HepG2 (cell line): Measurements from ENCODE around the gene RNF40. TPM values are rescaled to one million over a fixed set of nuclear protein-coding genes. Genes with fewer than 3 reads are reported as not detected.
A peak's percentile ranks its signal among the peaks of the same experiment; 100 is the strongest.

Experiments used
- ATAC-seq: fragments of 200-7000 bp; cut with Tn5 transposase; 3 replicates; pipeline ENCODE4 v1.9.1; 2020; ENCODE audit warnings: mild to moderate bottlenecking, moderate library complexity
- BruUV-seq: library from RNA; stranded (reverse); fragments of 400-500 nt; replicated peaks from 2 replicates; lab custom pipeline; 2021; lab: Mats Ljungman, UMichigan
- CTCF ChIA-PET: fragments of 300-600 bp; formaldehyde crosslinking; extraction: SDS; loops from one replicate; lab custom pipeline; 2021; ENCODE audit warnings: low total read pairs, inconsistent platforms, low intra/inter-chr PET ratio; lab: Yijun Ruan, JAX
- POLR2A ChIA-PET: fragments of 350-600 bp; sonication (Branson Sonifier 250); formaldehyde crosslinking; loops from one replicate; lab custom pipeline; 2020; ENCODE audit warnings: antibody characterized with exemption, inconsistent platforms; lab: Yijun Ruan, JAX
- DNase-seq: peaks from one replicate; pipeline ENCODE4 v3.0.0-alpha.2; 2015; ENCODE audit warnings: low spot score
- FAIRE-seq: peaks from 3 replicates; lab custom pipeline; 2011; peaks lifted over from hg19 to GRCh38; lab: Jason Lieb, UNC
- H2AFZ ChIP-seq: one replicate; pipeline ENCODE4 v1.6.1; 2011; ENCODE audit warnings: low read length, inconsistent platforms
- H3K27ac ChIP-seq: fragments of 300-600 bp; 3 replicates; pipeline ENCODE4 v1.8.0; 2011; ENCODE audit warnings: mixed run types, mild to moderate bottlenecking, mixed read lengths, low read length, inconsistent platforms; ENCODE audit not compliant: insufficient read depth; ENCODE audit errors: extremely low read length
- H3K27me3 ChIP-seq, 2 experiments: fragments of 200-600 bp in 1 of 2; 2 replicates in 1 of 2; 3 replicates in 1 of 2; pipeline versions ENCODE4 v1.6.0 to v1.8.0; 2011; ENCODE audit warnings: low read length in 2 of 2, mild to moderate bottlenecking in 2 of 2, moderate library complexity in 2 of 2, inconsistent platforms in 1 of 2; ENCODE audit not compliant: insufficient read depth in 2 of 2, control insufficient read depth in 1 of 2
- H3K36me3 ChIP-seq, 2 experiments: fragments of 200-600 bp in 1 of 2; replicated peaks in 1 of 2; 2 replicates in 1 of 2; 3 replicates in 1 of 2; pipeline versions ENCODE4 v1.5.1 to v1.8.0; 2011; ENCODE audit warnings: low read length in 2 of 2, inconsistent platforms in 1 of 2; ENCODE audit not compliant: insufficient read depth in 2 of 2, control insufficient read depth in 1 of 2
- H3K4me1 ChIP-seq: 2 replicates; pipeline ENCODE4 v1.5.1; 2012; ENCODE audit warnings: low read length, inconsistent platforms; ENCODE audit not compliant: insufficient read depth
- H3K4me2 ChIP-seq: 2 replicates; pipeline ENCODE4 v1.6.0; 2011; ENCODE audit warnings: low read depth, low read length, inconsistent platforms
- H3K4me3 ChIP-seq, 3 experiments: fragments of 200-600 bp in 1 of 3; sonication (generic), shearing (Covaris generic) in 1 of 3; replicated peaks in 1 of 3; 2 replicates each; pipeline ENCODE4 v1.5.1; 2011 to 2016; ENCODE audit warnings: low read length in 3 of 3, inconsistent platforms in 2 of 3, low read depth in 2 of 3, mild to moderate bottlenecking in 2 of 3, control low read depth in 1 of 3, mixed read lengths in 1 of 3; ENCODE audit not compliant: insufficient read depth in 1 of 3
- H3K79me2 ChIP-seq: one replicate; pipeline ENCODE4 v1.6.1; 2011; ENCODE audit warnings: low read length, inconsistent platforms; ENCODE audit not compliant: insufficient read depth
- H3K9ac ChIP-seq: 2 replicates; pipeline ENCODE4 v1.6.0; 2011; ENCODE audit warnings: mild to moderate bottlenecking, low read depth, low read length, inconsistent platforms; ENCODE audit not compliant: insufficient read depth
- H3K9me3 ChIP-seq: 2 replicates; pipeline ENCODE4 v1.5.1; 2012; ENCODE audit warnings: mild to moderate bottlenecking, low read length
- H4K20me1 ChIP-seq: 2 replicates; pipeline ENCODE4 v1.6.0; 2011; ENCODE audit warnings: inconsistent platforms, mild to moderate bottlenecking, low read length, moderate library complexity; ENCODE audit not compliant: insufficient read depth
- EHMT2 ChIP-seq: fragments of 200-600 bp; sonication (generic); IDR thresholded peaks from 2 replicates; pipeline ENCODE4 v1.7.0; 2017; ENCODE audit warnings: antibody characterized with exemption, low read depth, low read length, borderline replicate concordance
- ETV6 ChIP-seq: sonication (generic); formaldehyde crosslinking; conservative IDR thresholded peaks from 2 replicates; pipeline ENCODE4 v1.4.0; 2020; ENCODE audit warnings: missing genetic modification reagents
- HDAC6 ChIP-seq: fragments of 200-600 bp; sonication (generic); IDR thresholded peaks from 2 replicates; pipeline ENCODE4 v1.7.0; 2017; ENCODE audit warnings: mild to moderate bottlenecking, antibody characterized with exemption, low read length, low read depth
- HOXA3 ChIP-seq: sonication (generic); formaldehyde crosslinking; IDR thresholded peaks from 2 replicates; pipeline ENCODE4 v1.5.0; 2020; ENCODE audit warnings: missing genetic modification reagents
- KDM5A ChIP-seq: fragments of 200-600 bp; sonication (generic); IDR thresholded peaks from 2 replicates; pipeline ENCODE4 v1.7.0; 2018; ENCODE audit warnings: antibody characterized with exemption, mild to moderate bottlenecking, low read length, borderline replicate concordance
- KDM5B ChIP-seq: sonication (generic); formaldehyde crosslinking; IDR thresholded peaks from 2 replicates; pipeline ENCODE4 v1.4.0; 2020; ENCODE audit warnings: missing genetic modification reagents, mild to moderate bottlenecking, borderline replicate concordance
- MBD4 ChIP-seq: IDR thresholded peaks from 2 replicates; pipeline ENCODE4 v1.6.1; 2012; ENCODE audit warnings: low read length, inconsistent platforms, borderline replicate concordance
- PAWR ChIP-seq: sonication (generic); formaldehyde crosslinking; IDR thresholded peaks from 2 replicates; pipeline ENCODE4 v1.4.0; 2020; ENCODE audit warnings: missing genetic modification reagents, mild to moderate bottlenecking, borderline replicate concordance
- SOX5 ChIP-seq: IDR thresholded peaks from 2 replicates; pipeline ENCODE4 v1.6.1; 2016; ENCODE audit warnings: borderline replicate concordance
- ZBTB3 ChIP-seq: sonication (generic); formaldehyde crosslinking; IDR thresholded peaks from 2 replicates; pipeline ENCODE4 v1.4.0; 2020; ENCODE audit warnings: low read depth, mild to moderate bottlenecking, moderate library complexity, missing genetic modification reagents, borderline replicate concordance
- ZNF451 ChIP-seq: sonication (generic); formaldehyde crosslinking; IDR thresholded peaks from 2 replicates; pipeline ENCODE4 v1.5.0; 2020; ENCODE audit warnings: mild to moderate bottlenecking, missing genetic modification reagents
- ZNF546 ChIP-seq: sonication (generic); formaldehyde crosslinking; conservative IDR thresholded peaks from 2 replicates; pipeline ENCODE4 v1.8.1; 2023; ENCODE audit warnings: mild to moderate bottlenecking, missing genetic modification reagents
- ZNF558 ChIP-seq: sonication (generic); formaldehyde crosslinking; IDR thresholded peaks from 2 replicates; pipeline ENCODE4 v1.9.0; 2022; ENCODE audit warnings: mild to moderate bottlenecking, missing genetic modification reagents, borderline replicate concordance
- ZNF577 ChIP-seq: sonication (generic); formaldehyde crosslinking; IDR thresholded peaks from 2 replicates; pipeline ENCODE4 v1.4.0; 2020; ENCODE audit warnings: mild to moderate bottlenecking, low read depth, missing genetic modification reagents, borderline replicate concordance
- ZSCAN31 ChIP-seq: sonication (generic); formaldehyde crosslinking; IDR thresholded peaks from 2 replicates; pipeline ENCODE4 v1.5.0; 2020; ENCODE audit warnings: low read depth, mild to moderate bottlenecking, missing genetic modification reagents
- WGBS: methylation state at CpG from one replicate; pipeline ENCODE4 v1.1.6; 2017; ENCODE audit warnings: low lambda C conversion rate; 5-methylcytosine and 5-hydroxymethylcytosine counted together
- in situ Hi-C: cut with HindIII; loops from 2 replicates; pipeline ENCODE4 v1.10.0; 2017; ENCODE audit warnings: low pct_unique_long_range_greater_than_20kb; ENCODE audit not compliant: extremely low pct_ligation_motif_present
- intact Hi-C: fragments of 100-400 bp; cut with micrococcal nuclease; formaldehyde crosslinking; loops from one replicate; pipeline ENCODE4 v1.10.0; 2022; ENCODE audit not compliant: unreplicated experiment
- polyA plus RNA-seq, 8 experiments: library from polyadenylated mRNA; depleted of rRNA in 3 of 8; stranded (reverse) in 7 of 8; unstranded in 1 of 8; fragments of >200 nt; fragmentation: Illumina TruSeq in 4 of 8; extraction: Trizol in 4 of 8; gene quantifications; 2 replicates each; pipeline versions ENCODE4 v1.2.1 to v1.2.3, GENCODE V29; 2011 to 2016; ENCODE audit warnings: low read depth in 4 of 8, missing spikeins in 1 of 8, mixed read lengths in 1 of 8; ENCODE audit not compliant: insufficient read depth in 1 of 8
- total RNA-seq, 5 experiments: library from RNA; depleted of rRNA; stranded (reverse); fragments of >200 nt; fragmentation: Illumina TruSeq; extraction: Trizol; gene quantifications; 2 replicates each; pipeline ENCODE4 v1.2.3, GENCODE V29; 2016; ENCODE audit warnings: low read depth in 1 of 5

Gene RNF40
- total and polyA plus RNA-seq, 2 of the 13 experiments (the other 11 are each of a cell fraction or from before 2014, with no cell fraction given) = 84.0 to 85.6 TPM

DNA sequence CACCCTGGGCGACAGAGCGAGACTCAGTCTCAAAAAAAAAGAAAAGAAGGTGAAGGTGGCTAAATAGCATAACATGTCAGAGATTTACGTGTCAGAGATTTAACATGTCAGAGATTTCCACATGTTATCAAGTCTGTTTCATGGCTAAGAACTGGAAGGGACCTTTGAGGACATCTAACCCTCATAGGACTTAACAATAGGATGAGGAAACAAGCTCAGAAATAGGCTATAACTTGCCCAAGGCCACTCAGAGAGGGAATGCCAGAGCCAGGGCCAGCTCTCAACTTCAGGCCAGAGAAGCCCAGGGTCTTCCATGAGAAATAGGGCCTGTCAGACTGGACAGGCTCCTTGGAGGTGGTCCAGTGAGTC, 51.7 kb downstream of the RNF40 start (continued):
- TF ChIP-seq EHMT2 (no peak), PAWR (CRISPR knock-in tag) (0 out of 2 replicates have a peak, but pooled peaks have one; percentile 9), ZBTB3 (no peak), HOXA3 (CRISPR knock-in tag) (no peak), ZNF577 (0 out of 2 replicates have a peak, but pooled peaks have one; percentile 16), HDAC6 (no peak), ZNF558 (CRISPR knock-in tag) (0 out of 2 replicates have a peak, but pooled peaks have one; percentile 9), ZSCAN31 (no peak), KDM5A (peak; percentile 55; the same call in 1 of the 2 replicates), KDM5B (CRISPR knock-in tag) (no peak; the same call in 1 of the 2 replicates), ZNF451 (CRISPR knock-in tag) (no peak), MBD4 (no peak), ZNF546 (CRISPR knock-in tag) (no peak)

DNA sequence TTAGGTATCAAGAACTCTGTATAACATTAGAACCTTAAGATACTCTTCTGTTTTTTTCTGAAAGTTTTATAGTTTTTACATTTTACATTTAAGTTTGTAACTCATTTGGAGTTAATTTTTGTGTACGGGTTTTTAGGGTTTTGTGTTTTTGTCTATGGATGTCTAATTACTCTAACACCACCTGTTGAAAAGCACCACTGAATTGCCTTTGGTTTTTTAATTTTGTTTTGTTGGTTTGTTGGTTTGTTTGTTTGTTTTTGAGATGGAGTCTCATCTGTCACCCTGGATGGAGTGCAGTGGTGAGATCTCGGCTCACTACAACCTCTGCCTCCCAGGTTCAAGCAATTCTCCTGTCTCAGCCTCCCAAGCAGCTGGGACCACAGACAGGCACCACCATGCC, 54.6 kb downstream of the RNF40 start:
- BruUV-seq = no TSS peak
- H3K4me3 ChIP-seq = no peak overlapping the region
- no peak for TF ChIP-seq ETV6 (CRISPR knock-in tag)
- TF ChIP-seq SOX5 = no peak
- TF ChIP-seq, all 625 proteins: peak for 0
- no peak overlapping the region for H3K27ac ChIP-seq
- no peak overlapping the region for H3K4me2 ChIP-seq
- DNase-seq (no peak), FAIRE-seq (no peak), ATAC-seq (no peak)
- H4K20me1 ChIP-seq = no peaks in the 10 kb centered on the region
- peaks cover 43% of the 10 kb centered on the region for H3K4me1 ChIP-seq
- no peak overlapping the region for H3K9ac ChIP-seq
- no peaks in the 10 kb centered on the region for H3K79me2 ChIP-seq
- H3K9me3 ChIP-seq = no peaks in the 10 kb centered on the region
- ChIA-PET POLR2A (no interaction called here), CTCF (no interaction called here)
- 0 out of 5 replicates have a peak, but pooled peaks cover 0 to 1% of the 10 kb centered on the region in 2 experiments for H3K27me3 ChIP-seq
- WGBS = 53% methylated on average over 2 of the region's 2 CpGs
- no peak overlapping the region for H2AFZ ChIP-seq
- no peaks in the 10 kb centered on the region for H3K36me3 ChIP-seq
- intact Hi-C loops = loop anchor here (10.0 kb wide), 1 partner anchor 72 kb away; the partner anchor contains the start of gene PHKG2
- in situ Hi-C loops = no loop called here
